MM.1S (cell line): Measurements from ENCODE around the gene LYL1.
A peak's percentile ranks its signal among the peaks of the same experiment; 100 is the strongest.

Experiments used
- DNase-seq: peaks from one replicate; pipeline ENCODE4 v3.0.0-alpha.2; 2015
- H2AFZ ChIP-seq: fragments of 300-600 bp; sonication (generic); 2 replicates; pipeline ENCODE4 v1.6.0; 2016; ENCODE audit warnings: antibody characterized with exemption, low read length
- H3F3A ChIP-seq: fragments of 300-600 bp; sonication (generic); 2 replicates; pipeline ENCODE4 v1.6.1; 2016; ENCODE audit warnings: mild to moderate bottlenecking, antibody characterized with exemption, low read length, moderate library complexity, mixed read lengths; ENCODE audit not compliant: insufficient read depth
- H3K27ac ChIP-seq: fragments of 300-600 bp; sonication (generic); 2 replicates; pipeline ENCODE4 v1.5.1; 2016; ENCODE audit warnings: mild to moderate bottlenecking, low read length
- H3K27me3 ChIP-seq: fragments of 300-600 bp; sonication (generic); replicated peaks from 2 replicates; pipeline ENCODE4 v1.6.0; 2016; ENCODE audit warnings: low read length; ENCODE audit not compliant: insufficient read depth
- H3K36me3 ChIP-seq: fragments of 300-600 bp; sonication (generic); replicated peaks from 2 replicates; pipeline ENCODE4 v1.6.1; 2016; ENCODE audit warnings: mild to moderate bottlenecking, low read length, mixed read lengths; ENCODE audit not compliant: insufficient read depth
- H3K4me1 ChIP-seq: fragments of 300-600 bp; sonication (generic); 2 replicates; pipeline ENCODE4 v1.6.1; 2016; ENCODE audit warnings: low read length, mixed read lengths
- H3K4me2 ChIP-seq: fragments of 300-600 bp; sonication (generic); 2 replicates; pipeline ENCODE4 v1.6.0; 2016; ENCODE audit warnings: low read depth, low read length
- H3K4me3 ChIP-seq: fragments of 300-600 bp; sonication (generic); 2 replicates; pipeline ENCODE4 v1.5.1; 2016; ENCODE audit warnings: low read length, mixed read lengths
- H3K79me2 ChIP-seq: fragments of 300-600 bp; sonication (generic); 2 replicates; pipeline ENCODE4 v1.6.1; 2016; ENCODE audit warnings: mixed run types, low read length, mixed read lengths
- H3K9ac ChIP-seq: fragments of 300-600 bp; sonication (generic); 2 replicates; pipeline ENCODE4 v1.6.1; 2016; ENCODE audit warnings: low read length, mixed read lengths
- H3K9me2 ChIP-seq: fragments of 300-600 bp; sonication (generic); replicated peaks from 2 replicates; pipeline ENCODE4 v1.6.1; 2016; ENCODE audit warnings: mild to moderate bottlenecking, low read length, mixed read lengths; ENCODE audit not compliant: insufficient read depth
- H3K9me3 ChIP-seq: fragments of 300-600 bp; sonication (generic); replicated peaks from 2 replicates; pipeline ENCODE4 v1.6.1; 2016; ENCODE audit warnings: mild to moderate bottlenecking, low read length, mixed read lengths; ENCODE audit not compliant: insufficient read depth
- H4K20me1 ChIP-seq: fragments of 300-600 bp; sonication (generic); 2 replicates; pipeline ENCODE4 v1.6.1; 2016; ENCODE audit warnings: mild to moderate bottlenecking, low read length, moderate library complexity, mixed read lengths; ENCODE audit not compliant: insufficient read depth
- EZH2 ChIP-seq: fragments of 300-600 bp; sonication (generic); optimal IDR thresholded peaks from 2 replicates; pipeline ENCODE3; 2017; ENCODE audit warnings: low read depth, mild to moderate bottlenecking, antibody characterized with exemption, low read length, mixed read lengths
- EZH2phosphoT487 ChIP-seq: fragments of 300-600 bp; sonication (generic); IDR thresholded peaks from 2 replicates; pipeline ENCODE4 v1.6.1; 2018; ENCODE audit warnings: antibody characterized with exemption, low read length
- TF ChIP-seq, protein P1 (sequence below): fragments of 300-600 bp; sonication (generic); IDR thresholded peaks from 2 replicates; pipeline ENCODE4 v1.5.1; 2016; ENCODE audit warnings: antibody characterized with exemption, low read length, mixed read lengths

LYL1 gene

DNA sequence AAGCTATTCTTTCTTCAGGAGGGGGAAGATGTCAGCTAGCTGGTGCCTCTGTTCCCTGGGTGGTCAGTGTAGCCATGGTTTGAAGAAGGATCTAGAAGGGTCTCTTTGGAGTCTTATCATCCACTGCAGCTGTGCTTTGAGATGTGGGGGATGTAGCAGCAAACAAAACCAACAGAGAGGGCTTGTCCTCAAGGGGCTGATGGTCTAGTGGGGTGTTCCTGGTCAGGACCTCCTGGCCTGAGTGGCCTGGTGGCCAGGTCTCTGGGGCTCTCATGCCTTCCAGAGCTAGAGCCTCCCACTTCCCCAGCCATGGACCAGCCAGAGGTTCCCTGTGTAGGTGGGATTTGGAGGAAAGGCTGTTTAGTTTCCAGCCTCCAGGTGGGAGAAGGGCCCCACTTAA lies 40.3 kb downstream of the LYL1 start:
- Histone ChIP-seq H3K4me2 (no peak overlapping the region), H3K27ac (no peak overlapping the region), H3K27me3 (peaks cover 31% of the 10 kb centered on the region), H3K36me3 (no peaks in the 10 kb centered on the region), H2AFZ (no peak overlapping the region), H3K4me3 (no peak overlapping the region), H4K20me1 (no peaks in the 10 kb centered on the region), H3F3A (no peaks in the 10 kb centered on the region), H3K4me1 (no peaks in the 10 kb centered on the region), H3K9me2 (no peaks in the 10 kb centered on the region), H3K9ac (no peak overlapping the region), H3K79me2 (no peaks in the 10 kb centered on the region), H3K9me3 (no peaks in the 10 kb centered on the region)
- no peak for TF ChIP-seq EZH2phosphoT487
- TF ChIP-seq EZH2 = no peak
- TF ChIP-seq, protein P1, sequence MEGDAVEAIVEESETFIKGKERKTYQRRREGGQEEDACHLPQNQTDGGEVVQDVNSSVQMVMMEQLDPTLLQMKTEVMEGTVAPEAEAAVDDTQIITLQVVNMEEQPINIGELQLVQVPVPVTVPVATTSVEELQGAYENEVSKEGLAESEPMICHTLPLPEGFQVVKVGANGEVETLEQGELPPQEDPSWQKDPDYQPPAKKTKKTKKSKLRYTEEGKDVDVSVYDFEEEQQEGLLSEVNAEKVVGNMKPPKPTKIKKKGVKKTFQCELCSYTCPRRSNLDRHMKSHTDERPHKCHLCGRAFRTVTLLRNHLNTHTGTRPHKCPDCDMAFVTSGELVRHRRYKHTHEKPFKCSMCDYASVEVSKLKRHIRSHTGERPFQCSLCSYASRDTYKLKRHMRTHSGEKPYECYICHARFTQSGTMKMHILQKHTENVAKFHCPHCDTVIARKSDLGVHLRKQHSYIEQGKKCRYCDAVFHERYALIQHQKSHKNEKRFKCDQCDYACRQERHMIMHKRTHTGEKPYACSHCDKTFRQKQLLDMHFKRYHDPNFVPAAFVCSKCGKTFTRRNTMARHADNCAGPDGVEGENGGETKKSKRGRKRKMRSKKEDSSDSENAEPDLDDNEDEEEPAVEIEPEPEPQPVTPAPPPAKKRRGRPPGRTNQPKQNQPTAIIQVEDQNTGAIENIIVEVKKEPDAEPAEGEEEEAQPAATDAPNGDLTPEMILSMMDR = no peak
- DNase-seq = no peak

DNA sequence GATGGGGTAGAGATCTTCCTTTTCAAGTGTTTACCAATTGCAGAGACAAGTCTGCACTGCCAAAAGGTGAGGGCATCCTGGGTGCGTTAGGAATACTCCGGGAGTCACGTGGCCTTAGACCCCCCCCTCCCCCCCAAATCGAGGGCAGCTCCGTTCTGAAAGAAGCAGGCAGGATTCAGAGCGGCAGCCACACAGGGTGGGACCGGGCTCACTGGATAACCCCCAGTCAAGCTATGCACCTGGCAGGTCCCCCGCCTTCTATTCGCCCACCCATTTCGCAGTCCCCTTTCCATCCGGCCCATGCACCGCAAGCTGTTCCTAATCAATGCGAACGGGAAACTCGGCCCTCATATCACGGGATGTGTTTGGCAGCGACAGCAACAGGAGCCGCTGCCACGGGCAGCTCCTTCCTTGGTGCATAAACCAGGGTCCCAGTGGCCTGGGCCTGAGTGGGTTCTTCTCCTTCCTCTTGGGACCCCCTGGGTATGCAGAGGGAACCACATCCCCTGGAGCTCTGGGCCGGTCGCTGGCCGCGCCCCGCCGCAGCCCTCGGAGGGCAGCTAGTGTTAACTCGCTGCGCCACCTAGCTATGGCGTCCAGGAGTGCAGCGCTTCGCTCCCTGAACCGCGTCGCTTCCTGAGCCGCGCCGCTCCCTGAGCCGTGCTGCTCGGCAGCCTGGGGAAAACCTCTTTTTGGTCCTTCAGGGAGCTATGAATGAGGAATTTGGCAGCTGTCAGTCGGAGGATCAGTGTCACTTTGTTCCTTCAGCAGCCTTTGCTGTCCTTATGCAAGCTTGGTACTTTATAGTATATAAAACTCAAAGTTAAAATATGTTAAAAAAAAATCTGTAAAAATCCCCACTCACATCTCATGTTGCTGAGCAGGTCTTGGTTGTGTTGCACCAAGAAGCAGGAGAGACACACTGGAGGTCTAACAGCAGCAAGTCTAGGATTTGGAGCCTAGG lies 41.4 kb downstream of the LYL1 start:
- Histone ChIP-seq H4K20me1 (no peaks in the 10 kb centered on the region), H3K27me3 (peaks cover 37% of the 10 kb centered on the region), H3K9me2 (no peaks in the 10 kb centered on the region), H3K9ac (no peak overlapping the region), H3K9me3 (no peaks in the 10 kb centered on the region), H3K79me2 (no peaks in the 10 kb centered on the region), H3K27ac (no peak overlapping the region), H3K4me2 (peak overlapping the region; percentile 97), H3K4me1 (no peaks in the 10 kb centered on the region), H2AFZ (peak overlapping the region; percentile 84), H3K36me3 (no peaks in the 10 kb centered on the region), H3K4me3 (peak overlapping the region; percentile 57), H3F3A (no peaks in the 10 kb centered on the region)
- TF ChIP-seq, protein P1 = peak; percentile 91
- TF ChIP-seq EZH2phosphoT487 = no peak
- DNase-seq = peak; percentile 69

DNA sequence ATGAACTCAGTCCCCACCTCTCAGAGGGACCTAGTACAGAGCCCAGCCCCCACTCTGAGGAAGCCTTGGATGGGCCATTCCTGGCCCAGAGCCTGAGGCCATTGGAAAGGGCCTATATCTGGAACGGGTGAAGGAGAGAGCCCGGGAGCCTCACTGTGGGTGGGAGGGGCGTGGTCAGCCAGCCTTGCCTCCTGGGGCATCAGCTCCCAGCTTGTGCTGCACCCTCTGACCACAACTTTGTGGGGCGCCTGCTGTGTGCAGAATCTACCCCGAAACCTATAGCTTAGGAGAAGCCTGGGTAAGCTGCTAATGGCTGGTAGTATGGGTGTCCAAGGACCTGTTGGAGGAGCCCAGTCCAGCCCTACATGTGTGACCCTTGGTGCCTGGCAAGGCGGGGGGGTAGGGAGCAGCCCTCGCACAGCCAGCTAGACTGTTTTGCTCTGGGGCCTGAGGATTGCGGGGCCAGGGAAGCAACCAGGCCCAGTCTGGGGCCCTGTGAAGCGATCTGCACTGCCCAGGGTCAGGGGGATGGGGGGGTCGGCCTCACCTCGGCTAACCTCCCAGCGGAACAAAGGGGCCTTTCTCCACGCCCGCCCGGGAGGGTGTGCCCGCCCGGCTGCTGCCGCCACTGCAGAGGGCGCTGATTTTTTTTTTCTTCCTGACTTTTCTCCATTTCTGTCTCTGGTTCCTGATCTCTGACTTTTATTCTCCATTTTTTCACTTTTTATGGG lies 42.3 kb downstream of the LYL1 start:
- Histone ChIP-seq H3K4me2 (peak overlapping the region; percentile 97; the same call in 1 of the 2 replicates), H3K4me3 (no peak overlapping the region), H2AFZ (no peak overlapping the region), H3K9me3 (no peaks in the 10 kb centered on the region), H3K27ac (no peak overlapping the region), H3K36me3 (no peaks in the 10 kb centered on the region), H4K20me1 (no peaks in the 10 kb centered on the region), H3K9ac (no peak overlapping the region), H3K79me2 (no peaks in the 10 kb centered on the region), H3K27me3 (peaks cover 42% of the 10 kb centered on the region), H3K9me2 (no peaks in the 10 kb centered on the region), H3F3A (no peaks in the 10 kb centered on the region), H3K4me1 (no peaks in the 10 kb centered on the region)
- peak; percentile 14 for DNase-seq
- TF ChIP-seq EZH2 = no peak
- TF ChIP-seq, protein P1 = no peak
- TF ChIP-seq EZH2phosphoT487 = no peak
